Activated CD8-positive, alpha-beta memory T cell treated with anti-CD3 and anti-CD28 coated beads for 36 hours (primary cell): ENCODE results near the gene PRLR. TPM values are rescaled to one million over a fixed set of nuclear protein-coding genes. Genes with fewer than 3 reads are reported as not detected.

Experiments used
- CTCF ChIA-PET: fragments of 350-600 bp; sonication (Branson Sonifier 250); formaldehyde crosslinking; loops from one replicate; lab custom pipeline; 2021; ENCODE audit warnings: antibody characterized with exemption; lab: Charles Lee
- POLR2A ChIA-PET: fragments of 350-600 bp; sonication (Branson Sonifier 250); formaldehyde crosslinking; loops from one replicate; lab custom pipeline; 2021; ENCODE audit warnings: antibody characterized with exemption; lab: Charles Lee
- total RNA-seq, 2 experiments: library from RNA; stranded (reverse); gene quantifications; one replicate each; pipeline ENCODE4 v1.2.3, GENCODE V29; 2021

Gene PRLR
- total RNA-seq, 2 experiments from 2014 or later, result not detected

DNA sequence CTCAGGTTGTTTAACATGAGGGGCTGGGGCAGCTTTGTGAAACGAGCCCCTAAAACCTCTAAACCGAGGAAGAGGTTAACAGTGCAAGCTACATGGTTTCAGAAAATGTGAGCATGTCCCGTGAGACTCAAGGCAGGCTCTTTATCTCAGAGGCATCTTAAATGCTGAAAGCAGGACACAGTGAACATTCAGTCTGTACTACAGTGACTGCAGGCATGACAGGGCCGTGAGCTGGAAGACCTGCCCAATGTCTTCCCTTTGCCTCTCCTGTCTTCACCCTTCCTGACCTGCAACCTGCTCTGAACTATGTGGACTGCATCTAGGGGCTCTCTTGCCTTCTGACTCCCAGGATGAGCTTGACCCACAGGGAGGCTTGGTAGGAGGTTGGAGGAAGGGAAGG lies 58.3 kb downstream of the PRLR start:
- ChIA-PET POLR2A (no interaction called here), CTCF (no interaction called here)

DNA sequence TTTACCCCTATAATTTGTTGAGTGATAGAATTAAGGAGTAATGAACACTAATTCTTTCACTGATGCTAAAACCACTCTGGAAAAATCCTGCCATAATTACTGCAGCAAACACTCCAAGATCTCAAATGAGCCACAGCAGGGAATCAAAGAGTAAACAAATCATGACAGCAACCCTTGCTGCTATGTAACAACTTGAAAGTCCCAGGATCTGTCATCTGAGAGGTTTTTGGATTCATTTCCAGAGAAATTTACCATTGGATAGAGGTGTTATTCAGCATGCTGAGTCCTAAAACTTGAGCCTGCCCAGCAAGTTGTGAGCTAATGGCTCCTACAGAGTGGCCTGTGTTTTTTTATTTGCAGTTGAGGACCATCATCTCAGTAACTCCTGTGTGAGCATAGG lies 59.2 kb downstream of the PRLR start:
- ChIA-PET CTCF (no interaction called here), POLR2A (no interaction called here)

GRCh38 chr5:35166043-35166442 lies 64.2 kb downstream of the PRLR start:
- CTCF ChIA-PET, result no interaction called here
- POLR2A ChIA-PET, result no interaction called here

DNA sequence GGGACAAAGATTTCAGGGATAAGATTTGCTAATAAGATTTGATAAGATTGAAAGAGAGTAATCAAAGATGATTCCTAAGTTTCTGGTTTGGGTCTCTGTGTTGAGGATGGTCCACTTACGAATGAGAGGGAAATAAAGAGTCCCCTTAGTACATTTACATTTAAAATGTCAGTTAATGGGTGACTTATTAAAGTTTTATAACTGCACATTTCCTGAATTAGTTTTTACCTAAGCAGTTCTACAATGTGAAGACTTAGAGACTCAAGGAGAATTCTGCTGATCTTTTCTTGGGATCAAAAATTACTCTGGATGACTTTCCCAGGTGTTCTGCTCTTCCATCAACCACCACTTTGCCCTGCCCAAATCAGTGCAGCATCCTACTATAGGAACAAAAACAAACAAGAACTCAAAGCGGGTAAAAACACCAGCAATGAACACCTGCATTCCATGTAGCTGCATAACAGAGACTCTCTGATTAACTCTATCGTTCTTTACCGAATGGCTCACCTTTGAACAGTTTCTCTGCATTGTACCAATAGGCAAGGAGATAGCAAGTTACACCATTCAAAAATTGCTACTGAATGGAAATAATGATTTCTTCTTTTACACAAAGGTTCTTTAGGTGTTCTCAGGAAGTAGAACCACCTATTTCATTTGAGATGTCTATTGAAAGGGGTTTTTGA lies 65.3 kb downstream of the PRLR start:
- ChIA-PET POLR2A (no interaction called here), CTCF (no interaction called here)

DNA sequence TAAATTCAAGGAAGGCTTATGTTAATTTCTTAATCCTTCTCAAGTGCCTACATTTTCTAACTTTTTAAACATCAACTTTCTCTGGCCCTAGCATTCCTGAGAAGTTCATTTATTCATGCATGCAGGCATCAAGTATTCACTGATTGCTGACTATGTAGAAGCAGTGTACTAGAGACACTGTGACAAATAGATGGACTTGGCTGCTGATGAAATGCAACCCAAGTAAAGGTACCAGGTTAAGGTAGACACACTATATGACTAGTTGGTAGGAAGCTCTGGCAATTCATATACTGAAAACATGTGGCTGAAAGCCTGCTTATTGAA lies 66.6 kb downstream of the PRLR start:
- ChIA-PET CTCF (no interaction called here), POLR2A (no interaction called here)

GRCh38 chr5:35162848-35163709 lies 67.2 kb downstream of the PRLR start:
- ChIA-PET POLR2A (no interaction called here), CTCF (no interaction called here)

- ChIA-PET CTCF (no interaction called here), POLR2A (no interaction called here)
These were observed 68.5 kb downstream of the PRLR start for GRCh38 chr5:35161652-35162273.

DNA sequence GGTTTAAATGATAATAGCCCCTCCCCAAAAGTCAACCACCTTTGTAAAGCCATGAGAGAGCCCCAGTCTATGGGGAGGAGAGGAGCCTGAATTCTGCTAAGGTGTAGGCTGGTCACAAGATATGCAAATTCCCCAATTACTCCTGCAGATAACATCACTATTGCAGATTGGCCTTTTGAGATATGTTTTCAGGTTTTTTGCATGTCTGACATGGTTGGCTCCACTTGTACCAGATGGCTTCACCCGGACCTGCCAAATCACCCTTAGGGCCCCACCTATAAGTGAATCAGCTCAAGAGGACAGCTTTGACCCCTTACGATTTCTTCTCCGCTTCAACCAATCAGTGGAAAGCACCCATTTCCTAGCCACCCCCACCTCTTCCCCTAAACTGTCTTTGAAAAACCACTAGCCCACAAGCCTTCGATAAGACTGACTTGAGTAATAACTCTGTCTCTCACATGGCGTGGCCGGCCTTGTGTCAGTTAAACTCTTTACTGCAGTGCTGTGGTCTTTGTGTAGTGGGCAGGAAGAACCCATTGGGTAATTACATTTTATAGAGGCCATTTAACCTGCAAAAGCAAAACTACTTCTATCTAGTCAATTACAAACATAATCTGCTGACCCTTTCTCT lies 69.7 kb downstream of the PRLR start:
- CTCF ChIA-PET, result no interaction called here

GRCh38 chr5:35159370-35159742 lies 70.9 kb downstream of the PRLR start:
- ChIA-PET POLR2A (no interaction called here), CTCF (no interaction called here)

More for the DNA sequence above, 69.7 kb downstream of the PRLR start:
- POLR2A ChIA-PET, result no interaction called here

DNA sequence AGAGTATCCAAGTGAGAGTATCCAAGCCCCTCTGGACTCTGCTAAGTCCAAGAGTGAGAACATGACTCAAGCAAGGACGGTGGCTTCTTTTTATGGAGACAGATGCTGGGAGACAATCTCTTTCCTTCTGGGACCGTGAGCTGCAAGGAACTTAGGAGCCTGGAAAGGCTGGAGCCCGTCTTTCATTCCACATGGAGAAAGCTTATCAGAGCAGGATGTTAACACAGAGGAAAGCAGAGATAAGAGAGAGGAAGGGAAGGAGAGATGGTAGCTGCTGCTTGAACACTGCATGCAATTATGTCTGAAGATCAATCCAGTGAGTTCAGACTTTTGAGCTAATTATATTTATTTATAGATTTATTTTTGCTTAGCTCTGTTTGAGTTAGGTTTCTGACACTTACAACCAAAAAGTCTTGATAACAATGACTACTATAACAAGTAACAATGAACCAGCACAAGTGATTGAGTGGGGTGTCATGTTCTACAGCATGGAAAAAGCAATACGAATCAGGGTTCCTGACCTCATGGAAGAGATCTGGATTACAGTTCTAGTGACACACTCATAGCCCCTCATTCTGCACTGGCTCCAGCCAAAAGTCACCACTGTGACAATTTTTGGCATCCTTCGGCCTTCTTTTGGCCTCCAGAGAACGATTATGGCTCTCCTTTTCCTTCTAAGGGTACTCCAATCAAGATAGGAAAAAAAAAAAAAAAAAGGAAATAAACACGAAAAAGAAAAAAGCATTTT lies 71.5 kb downstream of the PRLR start:
- ChIA-PET POLR2A (no interaction called here), CTCF (no interaction called here)

- CTCF ChIA-PET, result no interaction called here
- POLR2A ChIA-PET, result no interaction called here
These were observed 72.1 kb downstream of the PRLR start for GRCh38 chr5:35158204-35158603.

DNA sequence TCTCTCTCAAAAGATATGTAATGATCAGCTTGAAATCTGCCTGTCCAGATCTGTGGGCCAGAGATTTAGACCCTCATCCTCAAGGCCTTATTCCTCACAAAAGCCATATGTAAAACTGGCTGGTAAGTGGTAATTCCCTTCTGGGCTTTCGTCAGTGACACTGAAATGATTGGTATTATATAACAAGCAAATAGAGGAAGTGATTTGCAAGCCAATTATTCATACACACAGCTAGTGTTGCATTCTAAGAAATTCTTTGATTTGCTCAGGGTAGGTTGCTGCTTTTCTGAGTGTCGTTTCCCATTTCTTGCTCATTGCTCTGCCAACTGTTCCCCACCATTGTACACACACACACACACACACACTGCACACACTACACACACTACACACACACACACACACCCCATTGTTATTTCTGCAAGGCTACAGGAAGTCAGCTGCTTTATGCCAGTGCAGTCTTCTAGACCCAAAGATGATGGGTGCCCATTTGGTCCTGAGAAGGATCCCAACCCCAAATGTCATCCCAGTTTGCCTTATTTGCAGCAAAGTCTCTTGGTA lies 76.8 kb downstream of the PRLR start:
- POLR2A ChIA-PET, result no interaction called here

GRCh38 chr5:35152733-35153132 lies 77.6 kb downstream of the PRLR start:
- POLR2A ChIA-PET, result no interaction called here
- CTCF ChIA-PET, result no interaction called here

More for the DNA sequence above, 76.8 kb downstream of the PRLR start:
- CTCF ChIA-PET, result no interaction called here

DNA sequence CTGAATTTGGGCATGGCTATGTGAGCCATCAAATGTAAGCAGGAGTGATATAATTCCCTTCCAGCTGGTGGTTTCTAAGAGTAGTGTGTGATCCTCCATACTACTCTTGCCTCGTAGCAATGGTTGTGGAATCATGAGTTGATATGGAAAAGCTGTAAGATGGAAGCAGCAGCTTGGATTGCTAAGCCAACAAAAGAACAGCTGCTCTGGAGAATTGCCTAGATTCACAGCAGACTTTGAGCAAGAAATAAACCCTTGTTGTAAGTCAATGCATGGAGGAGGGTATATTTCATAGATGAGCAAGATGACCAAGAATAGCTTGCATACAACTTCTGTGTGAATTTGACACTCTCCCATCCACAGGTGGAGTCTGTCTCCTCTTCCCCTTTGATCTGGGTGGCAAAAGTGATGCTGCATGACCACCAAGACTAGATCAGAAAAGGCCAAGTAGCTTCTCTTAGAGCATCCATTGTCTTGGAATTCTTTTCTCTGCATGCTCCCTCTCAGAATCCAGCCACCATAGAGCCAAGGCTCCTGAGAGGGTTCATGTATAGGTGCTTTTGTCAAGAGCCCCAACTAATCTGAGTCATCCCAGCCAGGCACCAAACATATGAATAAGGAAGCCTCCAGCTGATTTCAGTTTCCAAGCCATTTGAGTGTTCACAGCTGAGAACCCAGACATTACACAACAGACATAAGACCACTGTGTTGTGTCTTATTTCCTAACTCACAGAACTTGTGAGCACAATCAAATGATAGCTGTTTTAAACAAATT lies 79.0 kb downstream of the PRLR start:
- CTCF ChIA-PET, result no interaction called here
- POLR2A ChIA-PET, result no interaction called here

DNA sequence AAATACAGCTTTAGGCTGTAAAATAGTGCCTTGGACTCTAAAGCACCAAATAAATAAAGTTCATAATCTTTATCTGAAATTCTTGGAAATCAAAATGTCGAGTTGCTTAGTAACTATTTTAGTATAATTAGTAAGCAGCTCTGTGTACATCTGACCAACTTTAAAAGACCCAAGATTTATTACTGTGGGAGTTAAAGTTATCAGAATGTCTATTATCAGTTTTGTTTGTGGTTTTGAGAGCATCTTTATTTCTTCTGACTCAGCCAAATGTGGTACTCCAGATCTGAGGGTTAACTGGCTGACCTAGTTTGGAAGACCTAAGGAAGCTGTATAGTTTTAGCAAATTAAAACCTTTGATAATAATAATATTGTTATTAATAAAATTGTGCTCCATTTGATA lies 81.2 kb downstream of the PRLR start:
- ChIA-PET CTCF (no interaction called here), POLR2A (no interaction called here)

GRCh38 chr5:35146406-35146805 lies 83.9 kb downstream of the PRLR start:
- ChIA-PET CTCF (interaction anchor here (1.0 kb wide), 1 partner anchor 56 kb away, joined by 3 read pairs; no protein-coding TSS in a partner anchor), POLR2A (no interaction called here)

GRCh38 chr5:35145691-35146317 lies 84.5 kb downstream of the PRLR start:
- ChIA-PET POLR2A (no interaction called here), CTCF (interaction anchor here (1.0 kb wide), 1 partner anchor 57 kb away, joined by 3 read pairs; no protein-coding TSS in a partner anchor)

DNA sequence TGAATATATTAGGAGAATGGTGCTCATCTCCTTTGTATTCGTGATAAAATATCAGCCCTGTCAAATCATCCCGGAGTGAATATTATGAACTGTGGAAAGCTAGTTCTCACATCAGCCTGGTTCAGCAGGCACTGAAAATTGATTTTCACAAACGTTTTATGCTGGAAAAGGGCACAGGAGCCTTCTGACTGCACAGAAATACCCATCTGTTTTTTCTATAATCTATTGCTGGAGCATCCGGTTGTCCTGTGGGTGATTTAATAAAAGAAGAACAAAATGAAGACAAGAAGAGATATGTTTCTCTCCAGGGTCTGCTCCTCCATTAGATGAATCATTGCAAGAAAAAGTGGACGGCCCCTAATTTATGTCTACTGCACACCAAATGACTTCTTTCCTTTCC lies 85.3 kb downstream of the PRLR start:
- ChIA-PET POLR2A (no interaction called here), CTCF (no interaction called here)
